Glutamatergic neuron (in vitro differentiated cells): Measurements from ENCODE around the gene ZFAND3. TPM values are rescaled to one million over a fixed set of nuclear protein-coding genes. Genes with fewer than 3 reads are reported as not detected.
A peak's percentile ranks its signal among the peaks of the same experiment; 100 is the strongest.

Experiments used
- DNase-seq: peaks from one replicate; pipeline ENCODE4 v3.0.0; 2022
- H3K27ac Mint-ChIP-seq: one replicate; pipeline ENCODE4 v1.8.0; 2020; ENCODE audit warnings: mild to moderate bottlenecking, mixed read lengths, inconsistent platforms; ENCODE audit not compliant: unreplicated experiment
- H3K27me3 Mint-ChIP-seq: one replicate; pipeline ENCODE4 v1.8.0; 2020; ENCODE audit warnings: mild to moderate bottlenecking, moderate library complexity, mixed read lengths, inconsistent platforms; ENCODE audit not compliant: unreplicated experiment
- H3K36me3 Mint-ChIP-seq: one replicate; pipeline ENCODE4 v1.8.0; 2020; ENCODE audit warnings: mild to moderate bottlenecking, mixed read lengths, inconsistent platforms; ENCODE audit not compliant: unreplicated experiment
- H3K4me1 Mint-ChIP-seq: one replicate; pipeline ENCODE4 v1.8.0; 2020; ENCODE audit warnings: mild to moderate bottlenecking, low read depth, mixed read lengths, inconsistent platforms; ENCODE audit not compliant: unreplicated experiment
- H3K4me3 Mint-ChIP-seq: one replicate; pipeline ENCODE4 v1.8.0; 2020; ENCODE audit warnings: mild to moderate bottlenecking, mixed read lengths, inconsistent platforms; ENCODE audit not compliant: unreplicated experiment
- H3K9me3 Mint-ChIP-seq: one replicate; pipeline ENCODE4 v1.8.0; 2020; ENCODE audit warnings: mild to moderate bottlenecking, moderate library complexity, mixed read lengths, inconsistent platforms; ENCODE audit not compliant: unreplicated experiment
- CTCF ChIP-seq: fragments of 200-600 bp; sonication (generic); IDR thresholded peaks from one replicate; pipeline ENCODE4 v1.5.0; 2021; ENCODE audit not compliant: partially characterized antibody, unreplicated experiment
- total RNA-seq: library from RNA; stranded (reverse); fragmentation: NEBNext Ultra II Directional; extraction: Animal tissue kit (Norgen Biotek cat#: 25700); gene quantifications from one replicate; pipeline ENCODE4 v1.2.1, GENCODE V29; 2021; ENCODE audit not compliant: unreplicated experiment

ZFAND3 gene
- total RNA-seq, 1 donor from 2014 or later: 115 TPM

GRCh38 chr6:38033442-38033982 is 214.0 kb downstream of the ZFAND3 start:
- no peak overlapping the region for H3K4me3 Mint-ChIP-seq
- H3K27ac Mint-ChIP-seq: no peak overlapping the region
- no peak for DNase-seq
- peaks cover 24% of the 10 kb centered on the region for H3K4me1 Mint-ChIP-seq
- TF ChIP-seq CTCF: no peak
- H3K27me3 Mint-ChIP-seq: peaks cover 3% of the 10 kb centered on the region
- H3K9me3 Mint-ChIP-seq: peaks cover 2% of the 10 kb centered on the region
- H3K36me3 Mint-ChIP-seq: no peaks in the 10 kb centered on the region

- Mint-ChIP-seq H3K4me3 (no peak overlapping the region), H3K27ac (no peak overlapping the region), H3K36me3 (no peaks in the 10 kb centered on the region), H3K4me1 (peaks cover 21% of the 10 kb centered on the region), H3K9me3 (peaks cover 2% of the 10 kb centered on the region), H3K27me3 (peaks cover 3% of the 10 kb centered on the region)
- peak; percentile 40 for TF ChIP-seq CTCF
- DNase-seq: no peak
Measured at GRCh38 chr6:38034274-38034914, 214.9 kb downstream of the ZFAND3 start.

- Mint-ChIP-seq H3K27me3 (peaks cover 3% of the 10 kb centered on the region), H3K9me3 (peaks cover 2% of the 10 kb centered on the region), H3K4me3 (no peak overlapping the region), H3K4me1 (peaks cover 21% of the 10 kb centered on the region), H3K36me3 (no peaks in the 10 kb centered on the region), H3K27ac (no peak overlapping the region)
- no peak for TF ChIP-seq CTCF
- DNase-seq: no peak
Measured at GRCh38 chr6:38035478-38035877, 216.0 kb downstream of the ZFAND3 start.

GRCh38 chr6:38039502-38039901 is 220.0 kb downstream of the ZFAND3 start:
- no peak overlapping the region for H3K4me3 Mint-ChIP-seq

More at GRCh38 chr6:38039502-38039901, 220.0 kb downstream of the ZFAND3 start:
- peaks cover 6% of the 10 kb centered on the region for H3K27me3 Mint-ChIP-seq
- H3K4me1 Mint-ChIP-seq: peaks cover 15% of the 10 kb centered on the region
- H3K27ac Mint-ChIP-seq: no peak overlapping the region
- DNase-seq: no peak
- H3K9me3 Mint-ChIP-seq: no peaks in the 10 kb centered on the region
- H3K36me3 Mint-ChIP-seq: no peaks in the 10 kb centered on the region
- no peak for TF ChIP-seq CTCF
